Transverse colon (tissue), 4 donors: ENCODE data around the gene NOP56. TPM values are rescaled to one million over a fixed set of nuclear protein-coding genes. Genes with fewer than 3 reads are reported as not detected.
A peak's percentile ranks its signal among the peaks of the same experiment; 100 is the strongest.

ENCODE experiments used
- DNase-seq: peaks from one replicate; pipeline ENCODE4 v3.0.0-alpha.2; 2019
- H3K27ac ChIP-seq, 4 donors: fragments of 200-600 bp; sonication (generic); 2 replicates each; pipeline ENCODE4 v1.5.1; 2016 to 2018; ENCODE audit warnings: inconsistent platforms in 4 of 4
- H3K27me3 ChIP-seq: fragments of 200-600 bp; sonication (generic); 2 replicates; pipeline ENCODE4 v1.5.1; 2017; ENCODE audit warnings: inconsistent platforms
- H3K36me3 ChIP-seq, 4 donors: fragments of 200-600 bp; sonication (generic); 2 replicates each; pipeline ENCODE4 v1.5.1; 2017 to 2019; ENCODE audit warnings: inconsistent platforms in 4 of 4
- H3K4me1 ChIP-seq, 4 donors: fragments of 200-600 bp; sonication (generic); 2 replicates each; pipeline ENCODE4 v1.5.1; 2017 to 2020; ENCODE audit warnings: inconsistent platforms in 4 of 4
- H3K4me3 ChIP-seq, 4 donors: fragments of 200-600 bp; sonication (generic); 1 replicate in 1 of 4; 2 replicates in 3 of 4; pipeline versions ENCODE4 v1.5.1 to v1.6.1; 2017 to 2019; ENCODE audit warnings: inconsistent platforms in 4 of 4
- H3K9me3 ChIP-seq, 2 donors: fragments of 200-600 bp; sonication (generic); 2 replicates each; pipeline ENCODE4 v1.5.1; 2017 to 2019; ENCODE audit warnings: inconsistent platforms in 2 of 2
- CTCF ChIP-seq, 5 experiments: fragments of 200-600 bp in 3 of 5; fragments of 450-650 bp in 2 of 5; sonication (generic) in 3 of 5; IDR thresholded peaks; 1 replicate in 2 of 5; 2 replicates in 3 of 5; pipeline ENCODE4 v1.5.1; 2016 to 2017; ENCODE audit warnings: antibody characterized with exemption in 5 of 5, inconsistent platforms in 3 of 5, mild to moderate bottlenecking in 2 of 5, moderate library complexity in 1 of 5
- EP300 ChIP-seq: sonication (generic); formaldehyde crosslinking; IDR thresholded peaks from one replicate; pipeline ENCODE4 v1.6.1; 2017; ENCODE audit warnings: antibody characterized with exemption, low read depth
- POLR2A ChIP-seq: fragments of 450-650 bp; IDR thresholded peaks from one replicate; pipeline ENCODE4 v1.6.1; 2016; ENCODE audit warnings: antibody characterized with exemption, mild to moderate bottlenecking, moderate library complexity
- POLR2AphosphoS5 ChIP-seq, 3 donors: sonication (generic); formaldehyde crosslinking; IDR thresholded peaks; one replicate each; pipeline ENCODE4 v1.6.1; 2016; ENCODE audit warnings: antibody characterized with exemption in 3 of 3
- WGBS, 2 donors: methylation state at CpG; one replicate each; pipeline ENCODE4 v1.1.5; 2018; ENCODE audit warnings: low coverage in 1 of 2; 5-methylcytosine and 5-hydroxymethylcytosine counted together
- in situ Hi-C, 4 donors: fragments of 200-750 bp; cut with MboI; loops; one replicate each; pipeline versions ENCODE4 v1.15.0 to v1.15.1; 2017; ENCODE audit warnings: low sequenced_read_pairs in 3 of 4, low pct_ligation_motif_present in 1 of 4, low pct_unique_long_range_greater_than_20kb in 1 of 4
- intact Hi-C: fragments of 100-400 bp; cut with DNase I; formaldehyde crosslinking; loops from one replicate; pipeline ENCODE4 v1.15.1; 2023; ENCODE audit warnings: low total_unique reads
- total RNA-seq, 4 donors: library from RNA; depleted of rRNA; stranded (reverse); fragments of >200 nt; gene quantifications; one replicate each; pipeline ENCODE4 v1.1.0, GENCODE V29; 2016

NOP56 gene
- total RNA-seq, 4 donors from 2014 or later, result 32.8 to 303 (median 126) TPM

GRCh38 chr20:2692036-2692885 is 39.8 kb downstream of the NOP56 start, which contains the start of gene EBF4:
EBF4 (plus strand) TSS chr20:2692780; CDS start chr20:2693646, 866 bp downstream.
- DNase-seq, result peak; percentile 47

GRCh38 chr20:2692886-2693285 is 40.5 kb downstream of the NOP56 start:
- intact Hi-C loops, result loop anchor here (5.0 kb wide), 1 partner anchor 41 kb away; the partner anchor contains the start of gene NOP56
- peak overlapping the region in 3 of 4 donors; percentile 41 to 58 (median 52) for H3K4me3 ChIP-seq
- no peak for DNase-seq

More at GRCh38 chr20:2692036-2692885, 39.8 kb downstream of the NOP56 start, which contains the start of gene EBF4:
- Histone ChIP-seq H3K36me3 (no peaks in the 10 kb centered on the region), H3K4me3 (peak within 1 kb of the TSS; percentile 41 to 58 (median 50)), H3K27ac (peak within 1 kb of the TSS; percentile 78 to 86 (median 82)), H3K9me3 (no peaks in the 10 kb centered on the region), H3K4me1 (peaks cover 5 to 21% (median 14%) of the 10 kb centered on the region in 4 donors), H3K27me3 (peaks cover 88% of the 10 kb centered on the region)
- in situ Hi-C loops (no loop called here), intact Hi-C loops (loop anchor here (5.0 kb wide), 1 partner anchor 40 kb away; the partner anchor contains the start of gene NOP56)
- TF ChIP-seq CTCF (IDR thresholded peaks at IDR 0.05) (no peak), POLR2AphosphoS5 (IDR thresholded peaks at IDR 0.05) (peak in 1 of 3 donors; percentile 26), EP300 (no peak), POLR2A (no peak)
- WGBS, 2 donors, result 4 to 23% methylated on average over 4 to 38 of the region's 106 CpGs

GRCh38 chr20:2693286-2694007 is 41.0 kb downstream of the NOP56 start:
- Histone ChIP-seq H3K36me3 (no peaks in the 10 kb centered on the region), H3K4me1 (peaks cover 0 to 16% (median 11%) of the 10 kb centered on the region in 4 donors), H3K9me3 (no peaks in the 10 kb centered on the region), H3K27me3 (peaks cover 79% of the 10 kb centered on the region), H3K4me3 (peak overlapping the region; percentile 41 to 52 (median 46)), H3K27ac (peak overlapping the region in 2 of 4 donors; percentile 64 to 74)
- no peak for TF ChIP-seq POLR2AphosphoS5 (IDR thresholded peaks at IDR 0.05)
- no peak for TF ChIP-seq EP300
- no peak for TF ChIP-seq CTCF (IDR thresholded peaks at IDR 0.05)
- no peak for TF ChIP-seq POLR2A
- in situ Hi-C loops (no loop called here), intact Hi-C loops (loop anchor here (5.0 kb wide), 1 partner anchor 41 kb away; the partner anchor contains the start of gene NOP56)
- WGBS, 2 donors, result 7% methylated on average over 21 of the region's 89 CpGs; no CpG with 5 or more reads in 1 of the 2 donors
- DNase-seq, result peak; percentile 36

More at GRCh38 chr20:2692886-2693285, 40.5 kb downstream of the NOP56 start:
- in situ Hi-C loops, result no loop called here
- TF ChIP-seq CTCF (IDR thresholded peaks at IDR 0.05), result no peak
- TF ChIP-seq POLR2AphosphoS5 (IDR thresholded peaks at IDR 0.05), result no peak
- TF ChIP-seq POLR2A, result no peak
- no peak for TF ChIP-seq EP300
- Histone ChIP-seq H3K36me3 (no peaks in the 10 kb centered on the region), H3K4me1 (peaks cover 3 to 20% (median 13%) of the 10 kb centered on the region in 4 donors), H3K27ac (peak overlapping the region in 2 of 4 donors; percentile 64 to 74), H3K27me3 (peaks cover 83% of the 10 kb centered on the region), H3K9me3 (no peaks in the 10 kb centered on the region)
- WGBS, 2 donors, result 0% methylated on average over 19 of the region's 64 CpGs; no CpG with 5 or more reads in 1 of the 2 donors
